ENCODE results near the gene PRRC1. TPM values are rescaled to one million over a fixed set of nuclear protein-coding genes. Genes with fewer than 3 reads are reported as not detected.

The PRRC1 gene
- total and polyA plus RNA-seq, 4 donors = 19.6 to 44.1 (median 25.6) TPM

- TF ChIP-seq ATF3 (IDR thresholded peaks at IDR 0.05) (no peak), RXRA (IDR thresholded peaks at IDR 0.05) (no peak), REST (IDR thresholded peaks at IDR 0.05) (no peak), RAD21 (IDR thresholded peaks at IDR 0.05) (no peak), NR2F2 (IDR thresholded peaks at IDR 0.05) (no peak), YY1 (IDR thresholded peaks at IDR 0.05) (no peak), MAX (IDR thresholded peaks at IDR 0.05) (no peak), FOXA2 (IDR thresholded peaks at IDR 0.05) (no peak), HNF4A (conservative IDR thresholded peaks at IDR 0.05) (no peak), JUND (IDR thresholded peaks at IDR 0.05) (no peak), GABPA (IDR thresholded peaks at IDR 0.05 in 1 of 2, conservative IDR thresholded peaks at IDR 0.05 in 1 of 2) (no peak), FOXA1 (IDR thresholded peaks at IDR 0.05) (no peak), SP1 (IDR thresholded peaks at IDR 0.05) (no peak), ZBTB33 (IDR thresholded peaks at IDR 0.05) (no peak), TAF1 (conservative IDR thresholded peaks at IDR 0.05) (no peak), CTCF (IDR thresholded peaks at IDR 0.05; ENCODE audit: low read depth, low read length, missing input control) (no peak), HNF4G (IDR thresholded peaks at IDR 0.05) (no peak), EGR1 (IDR thresholded peaks at IDR 0.05; ENCODE audit: low read depth in 2 of 2) (no peak)
- Histone ChIP-seq H3K27ac (ENCODE audit: low read depth in 1 of 2, low read length in 2 of 2) (no peak overlapping the region), H3K36me3 (ENCODE audit: control insufficient read depth in 4 of 4, insufficient read depth in 3 of 4, low read depth in 1 of 4, low read length in 3 of 4) (no peaks in the 10 kb centered on the region), H3K4me1 (ENCODE audit: control insufficient read depth in 4 of 4, insufficient read depth in 4 of 4, low read length in 3 of 4) (no peaks in the 10 kb centered on the region), H3K9me3 (ENCODE audit: control insufficient read depth in 4 of 4, low read length in 3 of 4) (no peaks in the 10 kb centered on the region), H3K27me3 (ENCODE audit: control insufficient read depth in 4 of 4, insufficient read depth in 4 of 4, low read length in 3 of 4) (no peaks in the 10 kb centered on the region), H3K4me3 (ENCODE audit: low read depth in 1 of 3, low read length in 3 of 3) (no peak overlapping the region), H3K9ac (ENCODE audit: low read depth in 1 of 2, low read length in 2 of 2) (no peak overlapping the region)
- 98% methylated on average over 2 of the region's 2 CpGs for WGBS
- DNase-seq (ENCODE audit: low spot score) = no peak
Measured at GRCh38 chr5:127581450-127581849, 64.0 kb downstream of the PRRC1 start.

All from liver (tissue), 9 donors.